ENCODE measurements around the gene SLC27A5. TPM values are rescaled to one million over a fixed set of nuclear protein-coding genes. Genes with fewer than 3 reads are reported as not detected.
"Not testable (repeated sequence)": the region's sequence is repeated elsewhere in the genome, so short reads cannot be mapped to it uniquely, and the experiment has no call there.

Gene SLC27A5
- total and polyA plus RNA-seq, 4 donors, result 9.5 to 25.5 (median 22.9) TPM

DNA sequence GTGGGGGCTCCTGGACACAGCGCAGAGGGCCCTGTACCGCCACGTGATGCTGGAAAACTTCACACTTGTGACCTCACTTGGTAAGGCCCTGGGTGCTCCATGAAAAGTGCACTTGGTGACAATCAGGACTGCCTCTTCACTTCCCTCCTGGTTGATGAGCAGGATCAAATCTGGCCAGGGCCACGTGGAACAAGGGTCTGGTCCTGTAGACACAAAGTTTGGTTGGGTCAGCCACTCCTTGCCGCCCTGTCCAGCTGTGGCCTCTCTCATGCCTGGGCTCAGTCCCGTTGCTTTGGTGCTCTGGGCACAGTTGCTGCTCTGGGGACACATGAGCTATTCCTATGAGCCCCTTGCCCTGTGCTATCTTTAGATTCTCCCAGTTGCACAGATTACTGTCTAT, 58.0 kb downstream of the SLC27A5 start:
- H3K27ac ChIP-seq (ENCODE audit: low read depth, low read length), result no peak overlapping the region
- DNase-seq (ENCODE audit: low read depth in 4 of 6, low spot score in 6 of 6), result no peak
- no peak overlapping the region for H3K4me3 ChIP-seq (ENCODE audit: low read depth, low read length)
- H3K9me3 ChIP-seq (ENCODE audit: control insufficient read depth, insufficient read depth, low read length), result peaks cover 5% of the 10 kb centered on the region
- peaks cover 49% of the 10 kb centered on the region for H3K36me3 ChIP-seq (ENCODE audit: control insufficient read depth, insufficient read depth, low read length)
- H3K27me3 ChIP-seq (ENCODE audit: control insufficient read depth, insufficient read depth, low read length), result no peaks in the 10 kb centered on the region
- 89% methylated on average over 6 of the region's 6 CpGs for WGBS (ENCODE audit: insufficient coverage)
- peaks cover 13% of the 10 kb centered on the region for H3K4me1 ChIP-seq (ENCODE audit: control insufficient read depth, insufficient read depth, low read length)

DNA sequence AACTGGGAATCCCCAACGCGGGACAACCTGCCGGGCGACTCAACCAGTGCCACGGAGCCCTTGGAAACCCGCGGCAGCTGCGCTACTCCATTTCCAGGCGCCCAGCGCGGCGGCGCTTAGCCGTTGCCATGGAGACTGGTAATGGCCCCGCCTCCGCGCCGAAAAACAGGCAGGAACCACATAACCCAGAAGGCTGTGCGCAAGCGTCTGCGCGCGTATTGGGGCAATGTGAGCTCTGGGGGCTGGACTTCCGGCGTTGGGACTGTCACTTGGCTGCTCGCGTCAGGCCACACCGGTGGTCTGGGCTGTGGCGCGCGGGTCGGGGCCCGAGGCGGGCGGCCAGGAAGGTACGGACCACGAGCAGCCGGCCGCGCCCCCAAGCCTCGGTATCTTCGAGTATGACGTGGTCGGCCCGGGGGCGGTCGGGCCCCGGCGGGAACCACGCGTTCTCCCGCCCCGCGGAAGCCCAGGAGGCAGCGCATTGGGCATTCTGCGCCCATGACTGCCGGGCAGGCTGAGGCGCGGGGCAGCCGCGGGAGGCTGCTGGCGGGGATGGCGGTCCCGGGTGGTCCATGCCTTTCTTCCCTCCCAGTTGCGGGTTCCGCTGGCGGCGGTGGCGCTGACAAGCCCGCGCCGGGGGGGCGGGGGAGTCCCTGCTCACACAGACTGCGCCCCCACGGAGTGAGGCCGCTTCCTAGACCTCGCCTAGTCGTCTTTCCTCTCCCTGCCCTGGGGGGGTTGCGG, 60.3 kb downstream of the SLC27A5 start, which contains the start of gene ZNF324B:
Gene ZNF324B, plus strand, starts transcription at position 265 of the 744 bp plus-strand sequence. CDS start 2,080 bp downstream, outside the sequence.
- H3K27ac ChIP-seq (ENCODE audit: low read depth, low read length), result no peak within 1 kb of the TSS
- peaks cover 2% of the 10 kb centered on the region for H3K27me3 ChIP-seq (ENCODE audit: control insufficient read depth, insufficient read depth, low read length)
- H3K9me3 ChIP-seq (ENCODE audit: control insufficient read depth, insufficient read depth, low read length), result peaks cover 6% of the 10 kb centered on the region
- H3K4me1 ChIP-seq (ENCODE audit: control insufficient read depth, insufficient read depth, low read length), result peaks cover 13% of the 10 kb centered on the region
- H3K36me3 ChIP-seq (ENCODE audit: control insufficient read depth, insufficient read depth, low read length), result peaks cover 34% of the 10 kb centered on the region
- peak; percentile 83 to 99 (median 96) for DNase-seq (ENCODE audit: low read depth in 4 of 6, low spot score in 6 of 6)
- 0% methylated on average over 78 of the region's 79 CpGs for WGBS (ENCODE audit: insufficient coverage)
- peak within 1 kb of the TSS; percentile 64 for H3K4me3 ChIP-seq (ENCODE audit: low read depth, low read length)

DNA sequence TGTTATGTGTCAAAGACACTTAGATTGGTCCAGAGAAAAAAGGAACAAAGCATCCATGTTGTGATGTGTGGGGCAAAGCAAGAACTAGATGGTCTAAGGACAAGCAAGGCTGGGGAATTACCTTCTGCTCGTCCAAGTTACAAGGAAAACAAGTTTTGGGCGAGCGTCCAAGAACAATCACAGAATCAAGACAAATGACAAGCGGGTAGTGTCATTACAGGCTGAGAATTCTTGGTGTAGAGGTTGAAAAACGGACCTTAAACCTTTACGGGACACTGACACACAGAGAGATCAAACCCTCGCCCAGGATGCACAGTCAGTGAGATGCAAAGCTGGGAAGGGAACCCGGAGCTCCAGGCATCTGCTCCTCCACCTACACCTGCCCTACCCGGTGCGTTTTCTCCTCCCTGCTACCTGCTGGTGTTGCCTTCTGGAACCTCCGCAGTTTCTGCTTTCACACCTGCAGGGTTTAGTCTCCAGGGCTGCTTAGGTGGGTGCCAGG, 60.9 kb downstream of the SLC27A5 start:
- WGBS (ENCODE audit: insufficient coverage), result 6% methylated on average over 11 of the region's 11 CpGs
- Histone ChIP-seq H3K4me1 (ENCODE audit: control insufficient read depth, insufficient read depth, low read length) (peaks cover 13% of the 10 kb centered on the region), H3K4me3 (ENCODE audit: low read depth, low read length) (peak overlapping the region; percentile 64), H3K27me3 (ENCODE audit: control insufficient read depth, insufficient read depth, low read length) (peaks cover 2% of the 10 kb centered on the region), H3K36me3 (ENCODE audit: control insufficient read depth, insufficient read depth, low read length) (peaks cover 27% of the 10 kb centered on the region), H3K27ac (ENCODE audit: low read depth, low read length) (no peak overlapping the region), H3K9me3 (ENCODE audit: control insufficient read depth, insufficient read depth, low read length) (peaks cover 6% of the 10 kb centered on the region)
- peak in 2 of 6 donors; percentile 11 to 46 for DNase-seq (ENCODE audit: low read depth in 4 of 6, low spot score in 6 of 6)

DNA sequence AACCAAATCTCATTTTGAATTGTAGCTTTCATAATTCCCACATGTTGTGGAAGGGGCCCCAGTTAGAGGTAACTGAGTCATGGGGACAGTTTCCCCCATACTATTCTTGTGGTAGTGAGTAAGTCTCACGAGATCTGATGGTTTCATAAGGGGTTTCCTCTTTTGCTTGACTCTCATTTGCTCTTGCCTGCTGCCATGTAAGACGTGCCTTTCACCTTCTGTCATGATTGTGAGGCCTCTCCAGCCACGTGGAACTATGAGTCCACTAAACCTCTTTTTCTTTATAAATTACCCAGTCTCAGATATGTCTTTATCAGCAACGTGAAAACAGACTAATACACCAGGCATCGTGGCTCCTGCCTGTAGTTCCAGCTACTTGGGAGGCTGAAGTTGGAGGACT, 61.8 kb downstream of the SLC27A5 start:
- WGBS (ENCODE audit: insufficient coverage), result 54% methylated on average over 3 of the region's 5 CpGs
- peaks cover 13% of the 10 kb centered on the region for H3K4me1 ChIP-seq (ENCODE audit: control insufficient read depth, insufficient read depth, low read length)
- not testable (repeated sequence) for H3K9me3 ChIP-seq (ENCODE audit: control insufficient read depth, insufficient read depth, low read length); H3K4me3 ChIP-seq (ENCODE audit: low read depth, low read length); H3K27me3 ChIP-seq (ENCODE audit: control insufficient read depth, insufficient read depth, low read length); DNase-seq (ENCODE audit: low read depth in 4 of 6, low spot score in 6 of 6); H3K27ac ChIP-seq (ENCODE audit: low read depth, low read length)
- H3K36me3 ChIP-seq (ENCODE audit: control insufficient read depth, insufficient read depth, low read length), result peaks cover 18% of the 10 kb centered on the region

DNA sequence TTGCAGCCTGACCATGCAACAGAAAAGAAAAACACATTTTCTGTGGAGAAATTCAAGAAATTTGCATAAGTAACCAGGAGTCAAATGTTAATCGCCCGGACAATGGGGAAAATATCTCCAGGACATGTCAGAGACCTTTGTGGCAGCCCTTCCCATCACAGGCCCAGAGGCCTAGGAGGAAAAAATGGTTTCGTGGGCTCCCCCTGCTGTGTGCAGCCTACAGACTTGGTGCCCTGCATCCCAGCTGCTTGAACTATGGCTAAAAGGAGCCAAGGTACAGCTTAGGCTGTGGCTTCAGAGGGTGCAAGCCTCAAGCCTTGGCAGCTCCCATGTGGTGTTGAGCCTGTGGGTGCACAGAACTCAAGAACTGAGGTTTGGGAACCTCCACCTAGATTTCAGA, 62.9 kb downstream of the SLC27A5 start:
- H3K27ac ChIP-seq (ENCODE audit: low read depth, low read length); H3K36me3 ChIP-seq (ENCODE audit: control insufficient read depth, insufficient read depth, low read length); DNase-seq (ENCODE audit: low read depth in 4 of 6, low spot score in 6 of 6); H3K27me3 ChIP-seq (ENCODE audit: control insufficient read depth, insufficient read depth, low read length); H3K4me3 ChIP-seq (ENCODE audit: low read depth, low read length); H3K9me3 ChIP-seq (ENCODE audit: control insufficient read depth, insufficient read depth, low read length): not testable (repeated sequence)
- peaks cover 13% of the 10 kb centered on the region for H3K4me1 ChIP-seq (ENCODE audit: control insufficient read depth, insufficient read depth, low read length)
- WGBS (ENCODE audit: insufficient coverage), result 65% methylated on average over 3 of the region's 3 CpGs

Small RNAs within 50 kb of the gene (small RNA-seq; reads per million reads assigned to genes)
- gene MIR6807 (ENCODE audit: low replicate concordance) (0.08 reads per million), gene RN7SL525P (ENCODE audit: low replicate concordance) (not detected), gene RN7SL693P (ENCODE audit: low replicate concordance) (not detected), gene RNU6-1337P (ENCODE audit: low replicate concordance) (not detected)

Other genes starting within 250 kb of the SLC27A5 start
- 10 to 100 TPM in 1 of 2 donors, 1 to 10 TPM in 1; 9.5 to 12.0 TPM for gene ZNF8, start 233.0 kb downstream of the SLC27A5 start, total RNA-seq
- gene ZNF8, start 233.0 kb downstream of the SLC27A5 start, polyA plus RNA-seq (ENCODE audit: insufficient read length in 2 of 2), result 10 to 100 TPM in 1 of 2 donors, 1 to 10 TPM in 1; 8.2 to 13.9 TPM
- gene ERVK3-1, start 206.6 kb downstream of the SLC27A5 start, total RNA-seq, result 10 to 100 TPM; 33.9 to 49.3 TPM
- 10 to 100 TPM; 65.3 to 68.5 TPM for gene ERVK3-1, start 206.6 kb downstream of the SLC27A5 start, polyA plus RNA-seq (ENCODE audit: insufficient read length in 2 of 2)
- 1 to 10 TPM; 2.3 to 3.4 TPM for gene ZSCAN22, start 185.0 kb downstream of the SLC27A5 start, total RNA-seq
- gene ZSCAN22, start 185.0 kb downstream of the SLC27A5 start, polyA plus RNA-seq (ENCODE audit: insufficient read length in 2 of 2), result 1 to 10 TPM; 3.1 to 3.4 TPM
- 10 to 100 TPM in 1 of 2 donors, 1 to 10 TPM in 1; 2.0 to 10.8 TPM for gene A1BG, start 158.5 kb downstream of the SLC27A5 start, total RNA-seq
- gene A1BG, start 158.5 kb downstream of the SLC27A5 start, polyA plus RNA-seq (ENCODE audit: insufficient read length in 2 of 2), result 1 to 10 TPM; 5.0 TPM
- gene ZNF497, start 149.2 kb downstream of the SLC27A5 start, total RNA-seq, result 1 to 10 TPM; 3.7 to 4.9 TPM
- 1 to 10 TPM; 6.9 to 9.1 TPM for gene ZNF497, start 149.2 kb downstream of the SLC27A5 start, polyA plus RNA-seq (ENCODE audit: insufficient read length in 2 of 2)
- 1 to 10 TPM in 1 of 2 donors, under 1 TPM in 1; 0.99 to 2.3 TPM for gene ZNF837, start 131.0 kb downstream of the SLC27A5 start, total RNA-seq
- 1 to 10 TPM; 2.6 to 3.2 TPM for gene ZNF837, start 131.0 kb downstream of the SLC27A5 start, polyA plus RNA-seq (ENCODE audit: insufficient read length in 2 of 2)
- gene RPS5, start 124.7 kb downstream of the SLC27A5 start, total RNA-seq, result 1,000 to 10,000 TPM in 1 of 2 donors, 100 to 1,000 TPM in 1; 925 to 1,177 TPM
- gene RPS5, start 124.7 kb downstream of the SLC27A5 start, polyA plus RNA-seq (ENCODE audit: insufficient read length in 2 of 2), result 100 to 1,000 TPM; 731 to 753 TPM
- gene RNF225, start 116.3 kb downstream of the SLC27A5 start, total RNA-seq, result not detected
- gene RNF225, start 116.3 kb downstream of the SLC27A5 start, polyA plus RNA-seq (ENCODE audit: insufficient read length in 2 of 2), result not detected
- 10 to 100 TPM; 16.8 to 18.3 TPM for gene ZNF584, start 103.3 kb downstream of the SLC27A5 start, total RNA-seq
- 10 to 100 TPM; 13.8 to 15.4 TPM for gene ZNF584, start 103.3 kb downstream of the SLC27A5 start, polyA plus RNA-seq (ENCODE audit: insufficient read length in 2 of 2)
- 10 to 100 TPM; 11.8 to 20.7 TPM for gene ZNF132, start 71.8 kb downstream of the SLC27A5 start, total RNA-seq
- gene ZNF132, start 71.8 kb downstream of the SLC27A5 start, polyA plus RNA-seq (ENCODE audit: insufficient read length in 2 of 2), result 10 to 100 TPM; 11.1 to 12.4 TPM
- gene ZNF324B, start 60.4 kb downstream of the SLC27A5 start, total RNA-seq, result 10 to 100 TPM in 1 of 2 donors, 1 to 10 TPM in 1; 8.2 to 10.1 TPM
- 1 to 10 TPM; 7.3 to 9.8 TPM for gene ZNF324B, start 60.4 kb downstream of the SLC27A5 start, polyA plus RNA-seq (ENCODE audit: insufficient read length in 2 of 2)
- 10 to 100 TPM; 12.2 to 14.5 TPM for gene ZNF324, start 44.9 kb downstream of the SLC27A5 start, total RNA-seq
- gene ZNF324, start 44.9 kb downstream of the SLC27A5 start, polyA plus RNA-seq (ENCODE audit: insufficient read length in 2 of 2), result 10 to 100 TPM; 12.9 to 15.2 TPM
- 10 to 100 TPM in 1 of 2 donors, 1 to 10 TPM in 1; 5.8 to 19.3 TPM for gene ZNF446, start 35.6 kb downstream of the SLC27A5 start, total RNA-seq
- 10 to 100 TPM; 20.6 to 21.2 TPM for gene ZNF446, start 35.6 kb downstream of the SLC27A5 start, polyA plus RNA-seq (ENCODE audit: insufficient read length in 2 of 2)
- 1 to 10 TPM; 3.8 to 4.4 TPM for gene ZBTB45, start 7.8 kb upstream of the SLC27A5 start, total RNA-seq
- gene ZBTB45, start 7.8 kb upstream of the SLC27A5 start, polyA plus RNA-seq (ENCODE audit: insufficient read length in 2 of 2), result 10 to 100 TPM; 21.0 to 22.4 TPM
- gene TRIM28, start 32.1 kb upstream of the SLC27A5 start, total RNA-seq, result 100 to 1,000 TPM; 203 to 275 TPM
- 100 to 1,000 TPM; 499 to 522 TPM for gene TRIM28, start 32.1 kb upstream of the SLC27A5 start, polyA plus RNA-seq (ENCODE audit: insufficient read length in 2 of 2)
- gene CHMP2A, start 43.1 kb upstream of the SLC27A5 start, total RNA-seq, result 100 to 1,000 TPM in 1 of 2 donors, 10 to 100 TPM in 1; 47.4 to 115 TPM
- gene CHMP2A, start 43.1 kb upstream of the SLC27A5 start, polyA plus RNA-seq (ENCODE audit: insufficient read length in 2 of 2), result 100 to 1,000 TPM; 134 to 143 TPM
- 10 to 100 TPM; 49.6 to 80.3 TPM for gene UBE2M, start 46.6 kb upstream of the SLC27A5 start, total RNA-seq
- 100 to 1,000 TPM; 134 to 138 TPM for gene UBE2M, start 46.6 kb upstream of the SLC27A5 start, polyA plus RNA-seq (ENCODE audit: insufficient read length in 2 of 2)
- gene MZF1, start 61.3 kb upstream of the SLC27A5 start, total RNA-seq, result 10 to 100 TPM; 10.3 to 26.5 TPM
- 10 to 100 TPM; 37.7 to 51.7 TPM for gene MZF1, start 61.3 kb upstream of the SLC27A5 start, polyA plus RNA-seq (ENCODE audit: insufficient read length in 2 of 2)